HG03571 (cell line): Measurements from ENCODE around the gene SLC6A3.

ENCODE experiments used
- ATAC-seq: cut with Tn5 transposase; IDR thresholded peaks from one replicate; pipeline ENCODE4 v1.9.1; 2021; ENCODE audit not compliant: unreplicated experiment

SLC6A3 gene

GRCh38 chr5:1356873-1357787 is 88.1 kb downstream of the SLC6A3 start:
- no peak for ATAC-seq

DNA sequence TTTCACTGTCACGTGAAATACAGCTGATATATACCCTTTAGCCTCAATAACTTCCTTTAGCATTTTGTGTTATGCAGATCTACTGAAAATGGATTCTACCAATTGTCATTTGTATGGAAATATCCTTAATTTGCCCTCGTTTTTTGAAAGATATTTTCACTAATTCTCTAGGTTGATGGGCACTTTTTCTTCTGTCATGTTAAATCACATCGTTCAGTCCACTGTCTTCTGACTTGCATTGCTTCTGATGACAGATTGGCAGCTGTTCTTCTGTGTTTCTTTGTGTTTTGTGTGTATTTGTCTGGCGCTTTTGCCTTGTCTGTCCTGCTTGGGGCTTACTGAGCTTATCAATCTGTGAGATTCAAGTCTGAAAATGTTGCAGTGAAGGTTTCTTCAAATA is 90.7 kb downstream of the SLC6A3 start:
- ATAC-seq, result no peak

- ATAC-seq, result no peak
Observed at GRCh38 chr5:1352231-1353219, 92.7 kb downstream of the SLC6A3 start.

GRCh38 chr5:1351156-1351555 is 94.1 kb downstream of the SLC6A3 start:
- ATAC-seq, result no peak

DNA sequence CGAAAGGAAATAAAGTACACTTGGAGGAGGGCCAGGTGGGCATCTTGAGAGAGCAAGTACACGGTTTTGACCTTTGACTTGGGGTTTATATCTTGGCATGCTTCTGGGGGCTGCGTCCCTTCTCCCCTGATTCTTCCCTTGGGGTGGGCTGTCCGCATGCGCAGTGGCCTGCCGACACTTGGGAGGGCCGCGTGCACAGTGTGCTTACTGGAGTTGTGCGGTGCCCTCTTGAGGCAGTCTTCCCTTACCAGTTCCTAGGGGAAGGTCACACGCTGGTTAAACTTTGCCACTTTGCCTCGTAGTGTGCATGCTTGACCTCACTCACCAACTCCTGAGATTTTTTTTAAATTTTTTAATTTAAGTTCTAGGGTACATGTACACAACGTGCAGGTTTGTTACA is 96.0 kb downstream of the SLC6A3 start:
- ATAC-seq, result no peak

GRCh38 chr5:1348986-1349245 is 96.3 kb downstream of the SLC6A3 start:
- ATAC-seq, result no peak

DNA sequence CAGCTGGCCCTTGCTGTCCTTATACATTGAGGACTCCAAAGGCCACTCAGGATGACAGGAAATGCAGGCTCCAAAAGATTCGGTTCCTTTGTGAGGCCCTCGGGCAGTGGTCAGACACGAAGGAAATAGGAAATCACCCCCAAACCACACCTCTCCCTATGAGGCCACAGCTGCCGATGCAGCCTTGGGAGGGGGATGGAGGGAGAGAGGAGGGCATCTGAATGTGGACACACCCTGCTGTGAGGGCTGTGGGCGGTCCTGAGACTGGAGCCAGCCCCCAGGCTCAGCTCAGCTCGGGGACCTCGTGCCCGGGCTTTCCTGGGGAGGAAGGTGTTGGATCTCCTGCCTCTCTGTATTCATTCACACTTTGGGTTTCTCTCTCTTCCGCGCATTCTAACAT is 97.7 kb downstream of the SLC6A3 start:
- no peak for ATAC-seq

GRCh38 chr5:1346627-1347440 is 98.4 kb downstream of the SLC6A3 start:
- ATAC-seq, result no peak

DNA sequence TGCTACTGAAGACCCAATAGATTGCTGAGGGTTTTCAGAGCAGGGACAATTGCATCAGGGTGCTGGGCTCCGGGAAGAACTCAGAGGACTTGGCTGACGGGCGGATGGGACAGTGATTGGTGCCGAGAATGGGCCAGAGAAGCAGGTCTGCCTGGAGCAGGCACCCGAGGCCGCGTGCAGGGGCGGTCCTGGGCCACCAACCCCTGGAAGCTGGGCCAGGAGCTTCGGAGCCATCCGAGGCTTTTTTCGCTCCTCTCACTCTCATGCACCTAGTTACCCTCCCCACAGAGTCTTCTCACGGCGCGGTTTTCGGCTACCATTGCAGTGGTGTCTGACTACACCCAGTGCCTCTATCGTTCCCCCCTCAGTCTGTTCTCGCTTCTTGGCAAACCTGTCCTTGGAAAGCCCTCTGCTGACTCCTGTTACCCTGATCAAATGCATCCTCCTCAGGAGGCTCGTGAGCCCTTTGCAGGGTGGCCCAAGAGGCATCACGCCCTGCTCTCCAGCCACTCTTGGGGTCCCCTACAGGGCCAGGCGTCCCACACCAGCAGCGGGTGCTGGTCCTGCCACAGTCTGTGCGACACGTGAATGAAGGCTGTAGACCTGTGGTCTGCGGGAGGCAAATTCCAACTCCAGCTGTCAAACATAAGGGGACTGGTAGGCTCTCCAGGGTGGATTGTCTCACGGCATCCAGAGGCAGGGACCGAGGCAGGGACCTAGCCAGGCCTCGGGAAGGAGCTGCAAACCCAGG is 99.2 kb downstream of the SLC6A3 start:
- ATAC-seq, result no peak

DNA sequence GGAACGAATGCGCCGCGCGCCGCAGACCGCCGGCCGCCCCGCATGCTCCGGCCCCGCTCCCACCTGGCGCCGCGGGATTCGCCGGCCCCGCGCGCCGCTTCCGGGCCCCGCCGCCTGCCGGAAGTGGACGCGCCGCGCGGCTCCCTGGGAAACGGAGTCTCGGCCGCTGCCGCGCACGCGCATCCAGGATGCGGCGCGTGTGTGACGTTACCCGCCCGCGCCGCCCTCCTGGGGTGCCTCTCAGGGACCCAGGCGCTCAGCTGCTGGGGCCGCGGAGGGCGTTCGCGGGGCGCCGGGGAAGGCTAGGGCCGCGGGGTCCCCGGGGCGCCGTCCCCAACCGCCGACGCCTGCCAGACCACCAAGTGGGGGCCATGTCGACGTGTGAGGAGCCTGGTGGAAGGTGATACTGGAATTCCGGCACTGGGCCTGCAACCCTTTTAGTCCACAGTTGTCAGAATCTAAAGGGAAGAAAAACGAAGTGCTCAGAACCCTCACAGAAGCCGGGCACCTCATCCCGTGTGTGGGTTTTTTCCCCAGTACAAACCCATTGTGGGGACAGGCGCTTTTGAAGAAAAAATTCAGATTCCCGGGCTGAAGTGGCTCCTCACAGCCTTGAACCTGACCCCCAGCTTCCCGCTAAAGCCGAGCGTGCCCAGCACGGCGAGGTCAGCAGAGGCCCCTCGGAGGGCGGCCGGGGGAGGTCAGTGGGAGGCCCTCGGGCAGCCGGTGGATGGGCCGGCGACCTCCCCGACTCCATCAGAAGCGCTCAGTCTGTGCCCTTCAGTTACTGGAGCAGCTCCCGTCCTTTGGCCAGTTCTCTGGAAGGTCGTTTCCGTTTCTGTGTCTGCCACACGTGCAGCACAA is 100.0 kb downstream of the SLC6A3 start, which contains the start of gene CLPTM1L:
Gene CLPTM1L (minus strand): TSS at position 125 of the 864 bp plus-strand sequence. CDS start 258 bp downstream, outside the sequence.
- peak; percentile 83 for ATAC-seq

DNA sequence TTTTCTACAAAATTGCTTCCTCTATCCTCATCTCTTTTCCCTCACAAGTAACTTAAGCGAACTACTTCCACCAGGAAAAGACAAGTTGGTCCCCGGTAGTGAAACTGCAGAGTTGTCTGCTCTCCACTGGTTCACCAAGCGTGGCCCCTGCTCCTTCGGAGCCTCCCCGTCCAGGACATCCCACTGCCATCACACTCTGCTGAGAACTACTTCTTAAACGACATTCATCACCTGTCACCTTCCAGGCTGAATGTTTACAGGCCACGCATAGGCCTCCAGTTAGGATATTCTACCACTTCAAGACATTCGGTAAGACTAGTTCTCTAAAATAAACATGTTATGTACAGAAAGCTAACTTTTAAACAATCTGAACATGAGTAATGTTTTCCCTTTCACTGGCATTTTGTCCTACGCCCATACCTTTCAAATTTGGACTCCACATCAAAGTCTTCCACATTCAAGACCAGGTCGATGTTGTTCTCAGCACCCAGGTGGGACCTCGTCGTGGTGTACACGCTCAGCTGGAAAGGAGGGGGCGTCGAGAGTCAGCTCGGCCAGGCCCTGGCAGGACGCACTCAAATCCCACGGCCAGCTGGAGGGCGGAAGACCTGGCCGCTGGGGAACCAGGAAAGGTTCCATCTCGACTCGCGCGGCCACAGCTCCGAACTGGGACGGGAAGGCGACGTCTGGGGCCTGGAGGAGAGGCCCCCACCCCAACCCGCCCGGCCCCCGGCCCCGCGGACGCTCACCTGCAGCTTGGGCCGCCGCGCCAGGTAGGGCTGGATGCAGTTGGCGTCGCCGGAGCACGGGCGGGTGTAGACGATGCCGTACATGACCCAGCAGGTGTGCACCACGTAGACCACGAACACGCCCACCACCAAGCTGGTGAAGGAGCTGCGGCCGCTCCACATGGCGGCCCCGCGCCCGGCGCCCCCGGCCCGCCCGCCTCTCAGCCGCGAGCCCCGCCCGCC is 101.0 kb downstream of the SLC6A3 start:
- ATAC-seq, result peak; percentile 20

DNA sequence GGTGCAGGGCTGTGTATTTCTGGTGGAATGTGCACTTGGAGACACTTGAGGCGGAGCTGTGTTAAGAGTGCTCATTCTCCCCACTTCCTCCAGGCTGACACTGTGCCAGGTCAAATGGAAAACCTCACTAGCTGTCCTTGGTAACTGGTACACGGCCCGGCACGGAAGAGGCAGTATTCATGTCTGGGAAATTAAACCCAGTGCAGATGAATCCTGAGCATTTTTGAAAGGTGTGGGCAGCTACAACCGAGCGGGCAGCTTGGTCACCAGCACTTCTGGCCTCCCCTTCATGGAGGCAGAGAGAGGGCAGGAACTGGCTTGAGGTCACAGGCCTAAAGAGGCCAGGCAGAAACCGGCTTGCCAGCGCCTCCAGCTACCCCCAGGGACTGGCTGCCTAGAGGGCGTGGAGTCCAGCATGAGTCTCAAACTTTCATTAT is 101.9 kb downstream of the SLC6A3 start:
- ATAC-seq, result no peak
